Brain microvascular endothelial cell (primary cell): ENCODE measurements around the gene STAC.
"Not testable (repeated sequence)": the region's sequence is repeated elsewhere in the genome, so short reads cannot be mapped to it uniquely, and the experiment has no call there.

Experiments
- DNase-seq: peaks from one replicate; pipeline ENCODE4 v3.0.0-alpha.2; 2020
- H3K27ac ChIP-seq: fragments of 250-450 bp; sonication (Bioruptor Pico); 2 replicates; pipeline ENCODE4 v1.5.1; 2020; ENCODE audit warnings: mild to moderate bottlenecking, moderate library complexity
- H3K27me3 ChIP-seq: fragments of 250-450 bp; sonication (Bioruptor Pico); replicated peaks from 2 replicates; pipeline ENCODE4 v1.5.1; 2020; ENCODE audit warnings: mild to moderate bottlenecking
- H3K36me3 ChIP-seq: fragments of 250-450 bp; sonication (Bioruptor Pico); replicated peaks from 2 replicates; pipeline ENCODE4 v1.5.1; 2020; ENCODE audit warnings: mild to moderate bottlenecking
- H3K4me3 ChIP-seq: 2 replicates; pipeline ENCODE4 v1.5.1; 2011; ENCODE audit warnings: low read depth, mild to moderate bottlenecking, control low read depth, low read length, moderate library complexity
- CTCF ChIP-seq: IDR thresholded peaks from 2 replicates; pipeline ENCODE4 v1.5.1; 2011; ENCODE audit warnings: low read depth, mild to moderate bottlenecking, moderate library complexity, low read length, control low read depth, inconsistent platforms; ENCODE audit errors: missing control alignments
- in situ Hi-C: cut with HindIII; loops from 2 replicates; pipeline ENCODE4 v1.10.0; 2017; ENCODE audit warnings: low sequenced_read_pairs, low pct_ligation_motif_present

The STAC gene

GRCh38 chr3:36447061-36447460 lies 66.8 kb downstream of the STAC start:
- Histone ChIP-seq H3K27ac (no peak overlapping the region), H3K27me3 (no peaks in the 10 kb centered on the region), H3K4me3 (no peak overlapping the region), H3K36me3 (no peaks in the 10 kb centered on the region)
- no peak for DNase-seq
- in situ Hi-C loops, result no loop called here
- TF ChIP-seq CTCF, result no peak

- in situ Hi-C loops, result no loop called here
- no peaks in the 10 kb centered on the region for H3K36me3 ChIP-seq
- no peak overlapping the region for H3K4me3 ChIP-seq
- DNase-seq, result no peak
- H3K27me3 ChIP-seq, result no peaks in the 10 kb centered on the region
- TF ChIP-seq CTCF, result no peak
- H3K27ac ChIP-seq, result no peak overlapping the region
Observed at GRCh38 chr3:36451816-36452215, 71.5 kb downstream of the STAC start.

DNA sequence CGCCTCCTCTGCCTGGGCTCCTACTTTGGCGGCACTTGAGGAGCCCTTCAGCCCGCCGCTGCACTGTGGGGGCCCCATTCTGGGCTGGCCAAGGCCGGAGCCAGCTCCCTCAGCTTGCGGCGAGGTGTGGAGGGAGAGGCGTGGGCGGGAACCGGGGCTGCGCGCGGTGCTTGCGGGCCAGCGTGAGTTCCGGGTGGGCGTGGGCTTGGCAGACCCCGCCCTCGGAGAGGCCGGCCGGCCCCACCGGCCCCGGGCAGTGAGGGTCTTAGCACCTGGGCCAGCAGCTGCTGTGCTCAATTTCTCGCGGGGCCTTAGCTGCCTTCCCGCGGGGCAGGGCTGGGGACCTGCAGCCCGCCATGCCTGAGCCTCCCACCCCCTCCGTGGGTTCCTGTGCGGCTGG lies 72.9 kb downstream of the STAC start:
- H3K27me3 ChIP-seq, in situ Hi-C loops, H3K27ac ChIP-seq, H3K4me3 ChIP-seq, H3K36me3 ChIP-seq, DNase-seq: not testable (repeated sequence)

GRCh38 chr3:36453896-36454295 lies 73.6 kb downstream of the STAC start:
- H3K4me3 ChIP-seq, DNase-seq, H3K27me3 ChIP-seq, in situ Hi-C loops, H3K36me3 ChIP-seq, H3K27ac ChIP-seq: not testable (repeated sequence)

DNA sequence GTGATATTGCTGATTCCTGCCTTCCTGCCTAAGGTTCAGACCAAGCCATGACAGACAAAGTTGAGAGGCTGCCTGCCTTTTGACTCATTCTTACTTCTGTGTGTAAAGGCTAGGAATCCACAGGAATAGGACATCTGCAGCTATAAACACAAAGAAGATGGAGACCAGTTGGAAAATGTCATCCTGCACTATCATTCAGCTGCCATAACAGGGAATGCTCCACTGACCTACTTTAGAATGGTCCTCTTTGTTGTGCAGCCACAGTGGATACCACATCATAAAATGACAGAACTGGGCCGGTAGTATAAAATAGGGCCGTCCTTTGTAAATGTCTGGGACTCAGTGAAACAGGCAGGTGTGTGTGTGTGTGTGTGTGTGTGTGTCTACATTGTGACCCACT lies 75.1 kb downstream of the STAC start:
- no peak for DNase-seq
- no peak for TF ChIP-seq CTCF
- Histone ChIP-seq H3K36me3 (no peaks in the 10 kb centered on the region), H3K4me3 (no peak overlapping the region), H3K27me3 (no peaks in the 10 kb centered on the region), H3K27ac (no peak overlapping the region)
- in situ Hi-C loops, result no loop called here

- Histone ChIP-seq H3K4me3 (no peak overlapping the region), H3K36me3 (no peaks in the 10 kb centered on the region), H3K27me3 (no peaks in the 10 kb centered on the region), H3K27ac (no peak overlapping the region)
- no peak for TF ChIP-seq CTCF
- DNase-seq, result no peak
- in situ Hi-C loops, result no loop called here
Observed at GRCh38 chr3:36456784-36457183, 76.5 kb downstream of the STAC start.

DNA sequence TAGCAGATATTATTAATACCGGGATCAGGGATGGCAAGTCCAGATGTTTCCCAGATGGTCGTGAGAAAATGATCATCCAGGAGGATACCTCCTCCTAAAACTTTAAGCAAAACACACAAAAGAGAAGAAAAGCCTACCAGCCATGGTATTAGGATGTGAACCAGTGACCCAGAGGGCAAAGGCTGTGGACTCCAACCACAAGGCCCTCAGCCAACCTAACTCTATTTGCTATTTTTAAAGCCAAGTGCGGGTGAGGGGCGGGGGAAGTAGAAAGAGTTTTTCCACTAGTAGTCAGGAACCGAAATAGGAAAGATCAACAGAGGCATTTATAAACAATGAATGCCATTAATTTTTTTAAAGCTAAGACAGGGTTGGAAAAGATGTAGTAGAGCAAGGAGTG lies 77.4 kb downstream of the STAC start:
- no peak for DNase-seq
- in situ Hi-C loops, result no loop called here
- no peak for TF ChIP-seq CTCF

More for the DNA sequence above, 77.4 kb downstream of the STAC start:
- no peaks in the 10 kb centered on the region for H3K36me3 ChIP-seq
- no peak overlapping the region for H3K27ac ChIP-seq
- no peaks in the 10 kb centered on the region for H3K27me3 ChIP-seq
- no peak overlapping the region for H3K4me3 ChIP-seq
